GM19452 (cell line): ENCODE results near the gene SH3TC1.

Experiments used
- ATAC-seq: cut with Tn5 transposase; IDR thresholded peaks from one replicate; pipeline ENCODE4 v1.9.1; 2021; ENCODE audit not compliant: unreplicated experiment

SH3TC1 gene

GRCh38 chr4:8286719-8287342, 87.7 kb downstream of the SH3TC1 start:
- no peak for ATAC-seq

DNA sequence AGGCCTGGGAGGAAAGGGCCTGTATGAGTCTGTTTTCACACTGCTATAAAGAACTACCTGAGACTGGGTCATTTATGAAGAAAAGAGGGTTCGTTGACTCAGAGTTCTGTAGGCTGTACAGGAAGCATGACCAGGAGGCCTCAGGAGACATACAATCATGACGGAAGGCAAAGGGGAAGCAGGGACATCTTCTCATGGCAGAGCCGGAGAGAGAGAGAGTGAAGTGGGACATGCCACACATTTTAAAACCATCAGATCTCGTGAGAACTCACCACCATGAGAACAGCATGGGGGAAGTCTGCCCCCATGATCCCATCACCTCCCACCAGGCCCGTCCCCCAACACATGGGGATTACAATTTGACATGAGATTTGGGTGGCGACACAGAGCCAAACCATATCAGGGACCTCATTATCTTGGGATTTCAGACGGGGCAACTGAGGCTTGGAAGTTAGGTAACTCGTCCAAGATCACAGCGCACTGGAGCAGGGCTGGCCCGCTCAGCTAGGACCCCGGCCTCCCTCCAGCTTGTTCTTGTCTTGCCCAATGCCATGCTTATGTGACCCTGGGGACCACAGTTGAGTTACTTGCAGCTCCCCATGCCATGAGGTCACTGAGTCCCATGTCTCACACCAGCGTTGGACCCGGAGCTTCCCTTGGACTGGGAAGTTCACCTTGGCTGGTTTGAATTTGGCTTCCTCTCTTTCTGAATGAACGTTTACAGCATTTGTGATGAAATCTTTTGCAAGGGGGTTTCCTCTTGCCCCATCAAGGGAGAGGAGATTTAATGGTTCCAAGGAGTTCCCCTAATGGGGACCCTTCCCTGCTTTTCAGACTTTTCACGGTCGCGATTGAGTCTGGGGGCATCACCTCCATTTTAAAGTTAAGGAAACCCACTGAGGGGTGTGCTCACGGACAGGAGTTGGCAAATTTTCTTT, 88.5 kb downstream of the SH3TC1 start:
- no peak for ATAC-seq

DNA sequence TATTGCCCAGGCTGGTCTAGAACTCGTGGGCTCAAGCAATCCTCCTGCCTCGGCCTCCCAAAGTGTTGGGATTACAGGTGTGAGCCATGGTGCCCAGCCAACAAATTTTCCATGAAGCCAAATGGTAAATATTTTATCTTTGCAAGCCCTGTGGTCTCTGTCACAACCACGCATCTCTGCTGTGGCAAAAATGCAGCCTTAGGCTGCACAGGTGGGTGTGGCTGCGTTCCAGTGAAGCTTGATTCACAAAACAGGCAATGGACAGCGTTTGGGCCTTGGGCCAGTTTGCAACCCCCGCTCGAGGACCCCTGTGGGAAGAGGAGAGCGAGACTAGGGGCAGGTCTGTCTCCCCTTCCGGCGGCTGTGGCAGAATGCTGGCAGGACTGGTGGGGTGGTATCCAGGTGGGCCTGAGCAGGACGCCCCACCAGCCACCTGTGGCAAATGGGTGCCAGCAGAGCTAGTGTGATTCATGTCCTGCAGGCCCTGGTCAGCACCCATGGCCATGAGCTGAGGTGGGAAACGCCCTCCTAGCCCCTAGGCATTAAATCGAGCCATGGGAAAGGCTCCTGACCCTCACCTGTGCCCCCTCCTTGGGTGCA, 90.2 kb downstream of the SH3TC1 start:
- ATAC-seq: no peak

DNA sequence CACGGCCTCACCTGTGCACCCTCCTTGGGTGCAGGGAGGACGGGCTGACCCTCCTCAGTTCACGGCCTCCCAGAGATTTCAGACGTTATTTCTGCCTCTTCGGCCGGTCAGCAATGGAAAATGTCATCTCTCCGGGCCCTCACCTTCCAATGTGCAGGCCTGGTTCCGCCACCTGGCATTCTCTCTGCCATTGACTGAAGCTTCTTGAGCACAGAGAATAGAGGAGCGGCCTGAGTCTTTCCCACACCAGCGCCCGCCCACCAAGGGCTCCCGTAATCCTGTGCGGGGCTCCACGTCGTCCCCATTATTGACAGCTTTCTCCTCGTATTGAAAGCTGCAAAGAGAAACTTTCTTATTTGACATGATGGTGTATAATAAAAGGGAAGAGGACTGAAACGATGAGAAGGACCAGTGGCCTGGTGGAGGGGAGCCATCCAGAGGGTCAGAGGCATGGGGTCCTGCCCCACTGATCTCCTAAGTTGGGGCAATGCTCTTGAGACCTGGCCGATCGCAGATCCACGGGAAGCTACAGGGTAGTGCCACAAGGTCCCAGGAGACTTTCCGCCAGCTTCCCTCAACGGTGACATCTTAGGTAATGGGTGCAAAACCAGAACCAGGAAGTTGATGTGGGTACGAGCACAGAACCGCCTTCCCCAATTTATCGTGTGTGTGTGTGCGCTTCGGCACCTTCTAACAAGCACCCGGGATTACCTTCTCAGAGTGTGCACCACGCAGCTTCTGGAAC, 91.0 kb downstream of the SH3TC1 start:
- ATAC-seq: no peak

GRCh38 chr4:8290701-8290970, 91.5 kb downstream of the SH3TC1 start:
- ATAC-seq: no peak
